Gastroesophageal sphincter (tissue), 4 donors: ENCODE results near the gene ACOT11. TPM values are rescaled to one million over a fixed set of nuclear protein-coding genes. Genes with fewer than 3 reads are reported as not detected.

Source experiments
- ATAC-seq: fragments of 150-250 bp; one replicate; pipeline ENCODE4 v1.9.1; 2016; ENCODE audit warnings: mild to moderate bottlenecking, moderate library complexity
- H3K27ac ChIP-seq, 4 donors: fragments of 200-600 bp; sonication (generic) in 3 of 4; 1 replicate in 3 of 4; 2 replicates in 1 of 4; pipeline ENCODE4 v1.5.1; 2016 to 2019
- H3K27me3 ChIP-seq: fragments of 200-600 bp; sonication (generic); one replicate; pipeline ENCODE4 v1.5.1; 2019
- H3K36me3 ChIP-seq, 2 donors: fragments of 200-600 bp; sonication (generic); one replicate each; pipeline ENCODE4 v1.5.1; 2019; ENCODE audit warnings: control low read depth in 1 of 2
- H3K4me1 ChIP-seq, 3 donors: fragments of 200-600 bp; sonication (generic); 1 replicate in 2 of 3; 2 replicates in 1 of 3; pipeline ENCODE4 v1.5.1; 2016 to 2019; ENCODE audit warnings: control low read depth in 2 of 3
- H3K4me3 ChIP-seq, 2 donors: fragments of 200-600 bp; sonication (generic); one replicate each; pipeline ENCODE4 v1.5.1; 2019; ENCODE audit warnings: mild to moderate bottlenecking in 1 of 2, moderate library complexity in 1 of 2
- H3K9me3 ChIP-seq, 3 donors: fragments of 200-600 bp; sonication (generic); one replicate each; pipeline ENCODE4 v1.5.1; 2017 to 2019; ENCODE audit warnings: control low read depth in 2 of 3
- CTCF ChIP-seq, 4 experiments: fragments of 200-600 bp in 2 of 4; fragments of 450-650 bp in 2 of 4; sonication (generic) in 1 of 4; IDR thresholded peaks; one replicate each; pipeline ENCODE4 v1.5.1; 2017 to 2019; ENCODE audit warnings: antibody characterized with exemption in 4 of 4, mild to moderate bottlenecking in 2 of 4, moderate library complexity in 2 of 4
- EP300 ChIP-seq: sonication (generic); formaldehyde crosslinking; IDR thresholded peaks from one replicate; pipeline ENCODE4 v1.6.1; 2017; ENCODE audit warnings: antibody characterized with exemption, mild to moderate bottlenecking
- POLR2A ChIP-seq, 2 donors: fragments of 450-650 bp; IDR thresholded peaks; one replicate each; pipeline ENCODE4 v1.6.1; 2017; ENCODE audit warnings: antibody characterized with exemption in 2 of 2, mild to moderate bottlenecking in 2 of 2, moderate library complexity in 1 of 2
- POLR2AphosphoS5 ChIP-seq: sonication (generic); formaldehyde crosslinking; IDR thresholded peaks from one replicate; pipeline ENCODE4 v1.6.1; 2017; ENCODE audit warnings: antibody characterized with exemption
- WGBS, 2 donors: methylation state at CpG; one replicate each; pipeline ENCODE4 v1.1.5; 2018; ENCODE audit warnings: low coverage in 1 of 2; 5-methylcytosine and 5-hydroxymethylcytosine counted together
- total RNA-seq, 4 donors: library from RNA; depleted of rRNA; stranded (reverse); fragments of >200 nt; gene quantifications; one replicate each; pipeline ENCODE4 v1.1.0, GENCODE V29; 2016

ACOT11 gene
- total RNA-seq, 4 donors from 2014 or later: 4.4 to 40.5 (median 10.9) TPM

- ATAC-seq: no peak
- H3K4me1 ChIP-seq: peaks cover 0 to 24% (median 11%) of the 10 kb centered on the region in 3 donors
- H3K9me3 ChIP-seq: no peaks in the 10 kb centered on the region
- 95% methylated on average over 7 of the region's 8 CpGs; no CpG with 5 or more reads in 1 of the 2 donors for WGBS, 2 donors
- H3K4me3 ChIP-seq: no peak overlapping the region
- no peaks in the 10 kb centered on the region for H3K27me3 ChIP-seq
- TF ChIP-seq POLR2A (IDR thresholded peaks at IDR 0.05): no peak
- TF ChIP-seq POLR2AphosphoS5: no peak
- TF ChIP-seq EP300: no peak
- TF ChIP-seq CTCF (IDR thresholded peaks at IDR 0.05): no peak
- no peak overlapping the region for H3K27ac ChIP-seq
- no peaks in the 10 kb centered on the region for H3K36me3 ChIP-seq
Observed at GRCh38 chr1:54538538-54538937, 9.5 kb upstream of the ACOT11 start.

- no peaks in the 10 kb centered on the region for H3K27me3 ChIP-seq
- TF ChIP-seq POLR2AphosphoS5: no peak
- WGBS, 2 donors: 88 to 92% methylated on average over 2 to 4 of the region's 10 CpGs
- no peak overlapping the region for H3K27ac ChIP-seq
- peaks cover 0 to 24% (median 11%) of the 10 kb centered on the region in 3 donors for H3K4me1 ChIP-seq
- ATAC-seq: no peak
- no peak overlapping the region for H3K4me3 ChIP-seq
- no peaks in the 10 kb centered on the region for H3K36me3 ChIP-seq
- H3K9me3 ChIP-seq: no peaks in the 10 kb centered on the region
Observed at GRCh38 chr1:54540582-54541295, 7.3 kb upstream of the ACOT11 start.

- Histone ChIP-seq H3K36me3 (no peaks in the 10 kb centered on the region), H3K9me3 (no peaks in the 10 kb centered on the region), H3K27me3 (no peaks in the 10 kb centered on the region), H3K4me3 (peak overlapping the region; percentile 25 to 62), H3K27ac (peak overlapping the region; percentile 19 to 90 (median 84)), H3K4me1 (peaks cover 3 to 36% (median 11%) of the 10 kb centered on the region in 3 donors)
- TF ChIP-seq POLR2A (IDR thresholded peaks at IDR 0.05) (peak in 1 of 2 donors; percentile 11), CTCF (IDR thresholded peaks at IDR 0.05) (peak in 3 of 4 experiments; percentile 18 to 47 (median 24)), POLR2AphosphoS5 (no peak)
- 0% methylated on average over 6 of the region's 61 CpGs; no CpG with 5 or more reads in 1 of the 2 donors for WGBS, 2 donors
- peak; percentile 90 for ATAC-seq
Observed at GRCh38 chr1:54542120-54542961, 5.7 kb upstream of the ACOT11 start.

- no peaks in the 10 kb centered on the region for H3K9me3 ChIP-seq
- H3K27me3 ChIP-seq: no peaks in the 10 kb centered on the region
- peak overlapping the region; percentile 19 to 90 (median 84) for H3K27ac ChIP-seq
- ATAC-seq: no peak
- peak overlapping the region; percentile 25 to 62 for H3K4me3 ChIP-seq
- TF ChIP-seq POLR2AphosphoS5: no peak
- TF ChIP-seq EP300: no peak
- no peak for TF ChIP-seq POLR2A (IDR thresholded peaks at IDR 0.05)
- no peak for TF ChIP-seq CTCF (IDR thresholded peaks at IDR 0.05)
- H3K4me1 ChIP-seq: peaks cover 4 to 43% (median 11%) of the 10 kb centered on the region in 3 donors
- 30 to 39% methylated on average over 9 to 12 of the region's 12 CpGs for WGBS, 2 donors
- H3K36me3 ChIP-seq: no peaks in the 10 kb centered on the region
Observed at GRCh38 chr1:54542962-54543539, 5.0 kb upstream of the ACOT11 start.
